Measurements from ENCODE around the gene VIL1. TPM values are rescaled to one million over a fixed set of nuclear protein-coding genes. Genes with fewer than 3 reads are reported as not detected.

The VIL1 gene
- total and polyA plus RNA-seq, 2 of the 8 experiments (the other 6 are each of a cell fraction or from before 2014, with no cell fraction given) = 6.2 to 7.0 TPM

- Histone ChIP-seq H2BK15ac (ENCODE audit: low read length) (no peak overlapping the region), H4K20me1 (replicated peaks in 1 of 2; ENCODE audit: control insufficient read depth in 1 of 2, insufficient read depth in 2 of 2, low read length in 2 of 2) (no peaks in the 10 kb centered on the region), H2BK5ac (ENCODE audit: low read depth, low read length) (no peak overlapping the region), H3K79me1 (ENCODE audit: low read depth, low read length) (no peaks in the 10 kb centered on the region), H4K91ac (replicated peaks; ENCODE audit: insufficient read length, low read length) (no peak overlapping the region), H3K4ac (replicated peaks; ENCODE audit: insufficient read length, low read depth, low read length) (no peak overlapping the region), H2AK5ac (ENCODE audit: low read depth, low read length) (no peak overlapping the region), H3K23me2 (ENCODE audit: low read depth, low read length) (no peaks in the 10 kb centered on the region), H2BK120ac (replicated peaks; ENCODE audit: low read depth, low read length) (no peak overlapping the region), H3K36me3 (ENCODE audit: control insufficient read depth in 2 of 4, insufficient read depth in 4 of 4, low read length in 3 of 4) (peaks cover 8 to 29% (median 18%) of the 10 kb centered on the region in 4 experiments), H3K79me2 (ENCODE audit: control insufficient read depth in 1 of 2, insufficient read depth in 2 of 2, low read length in 2 of 2) (no peaks in the 10 kb centered on the region), H3K18ac (ENCODE audit: extremely low read depth, low read length) (no peak overlapping the region), H3K56ac (replicated peaks; ENCODE audit: insufficient read length, low read depth, low read length) (no peak overlapping the region), H3K9ac (replicated peaks in 1 of 4; ENCODE audit: extremely low read depth in 1 of 4, low read depth in 3 of 4, low read length in 3 of 4) (no peak overlapping the region), H3K4me3 (ENCODE audit: extremely low read depth in 1 of 4, insufficient read depth in 2 of 4, low read depth in 3 of 4, low read length in 4 of 4) (no peak overlapping the region), H2BK12ac (ENCODE audit: low read depth, low read length) (no peak overlapping the region), H3K27me3 (replicated peaks in 1 of 4; ENCODE audit: control insufficient read depth in 3 of 4, extremely low read depth in 1 of 4, insufficient read depth in 3 of 4, low read length in 3 of 4) (no peaks in the 10 kb centered on the region), H3K23ac (ENCODE audit: insufficient read length) (no peak overlapping the region), H4K5ac (ENCODE audit: insufficient read length, low read depth, low read length) (no peak overlapping the region), H4K8ac (ENCODE audit: extremely low read depth, insufficient read depth, low read length) (no peak overlapping the region), H3K27ac (ENCODE audit: low read depth, low read length) (no peak overlapping the region), H3K4me1 (replicated peaks in 1 of 4; ENCODE audit: control insufficient read depth in 3 of 4, insufficient read depth in 4 of 4, low read length in 3 of 4) (no peaks in the 10 kb centered on the region), H2BK20ac (ENCODE audit: low read length) (no peak overlapping the region), H3K4me2 (ENCODE audit: insufficient read depth in 1 of 2, low read depth in 2 of 2, low read length in 2 of 2) (no peak overlapping the region), H3K14ac (ENCODE audit: insufficient read length) (no peak overlapping the region), H2AFZ (ENCODE audit: low read length) (no peak overlapping the region), H3K9me3 (ENCODE audit: insufficient read depth in 2 of 2, low read depth in 1 of 2, low read length in 1 of 2) (no peaks in the 10 kb centered on the region)
- ChIA-PET POLR2A (ENCODE audit: partially characterized antibody) (no interaction called here), CTCF (ENCODE audit: partially characterized antibody) (interaction anchor here (0.6 to 0.8 kb wide), 2 partner anchors 18 to 538 kb away, joined by 3 to 4 read pairs; no protein-coding TSS in a partner anchor)
- TF ChIP-seq RNF2 (IDR thresholded peaks at IDR 0.05; ENCODE audit: borderline replicate concordance, low read depth, low read length, missing control alignments, poor library complexity, severe bottlenecking) = no peak
- DNase-seq (ENCODE audit: low read depth in 1 of 2, low spot score in 2 of 2) = no peak
- no peak for FAIRE-seq
- 91% methylated on average over 2 of the region's 2 CpGs; no CpG with 5 or more reads in 1 of the 2 experiments for WGBS, 2 experiments (ENCODE audit: extremely low coverage in 1 of 2, insufficient coverage in 1 of 2, insufficient read length in 1 of 2, insufficient replicate concordance in 2 of 2, low coverage in 1 of 2, low lambda C conversion rate in 2 of 2, missing lambda C conversion rate in 1 of 2)
Observed at GRCh38 chr2:218471036-218471435, 52.1 kb downstream of the VIL1 start.
